C1 segment of cervical spinal cord (tissue), 14 donors: ENCODE data around the gene TEKT2.

ENCODE experiments used
- DNase-seq, 14 donors: peaks; one replicate each; lab custom pipeline; 2025; lab: John Stamatoyannopoulos, UW

The TEKT2 gene

GRCh38 chr1:36101546-36101945 is 17.7 kb downstream of the TEKT2 start:
- no peak for DNase-seq

- DNase-seq = no peak
Measured at GRCh38 chr1:36106269-36106668, 22.4 kb downstream of the TEKT2 start.

- DNase-seq = no peak
Measured at GRCh38 chr1:36107394-36107793, 23.5 kb downstream of the TEKT2 start.

GRCh38 chr1:36108314-36108713 is 24.4 kb downstream of the TEKT2 start:
- DNase-seq = no peak

- no peak for DNase-seq
Measured at GRCh38 chr1:36109041-36109679, 25.3 kb downstream of the TEKT2 start.

- no peak for DNase-seq
Measured at GRCh38 chr1:36111151-36111550, 27.3 kb downstream of the TEKT2 start.

GRCh38 chr1:36112823-36113222 is 28.9 kb downstream of the TEKT2 start:
- no peak for DNase-seq

GRCh38 chr1:36114371-36114770 is 30.5 kb downstream of the TEKT2 start:
- DNase-seq = no peak

GRCh38 chr1:36115200-36115669 is 31.3 kb downstream of the TEKT2 start:
- DNase-seq = peak in 10 of 14 donors; percentile 16 to 86 (median 37)

- DNase-seq = no peak
Measured at GRCh38 chr1:36115931-36116330, 32.0 kb downstream of the TEKT2 start.

GRCh38 chr1:36116901-36117300 is 33.0 kb downstream of the TEKT2 start:
- DNase-seq = peak in 3 of 14 donors; percentile 15 to 19 (median 16)

GRCh38 chr1:36118447-36119204 is 34.7 kb downstream of the TEKT2 start:
- no peak for DNase-seq

GRCh38 chr1:36119456-36119855 is 35.6 kb downstream of the TEKT2 start:
- DNase-seq = no peak

- no peak for DNase-seq
Measured at GRCh38 chr1:36122062-36123030, 38.5 kb downstream of the TEKT2 start.

GRCh38 chr1:36123356-36123755 is 39.5 kb downstream of the TEKT2 start:
- peak in 7 of 14 donors; percentile 19 to 43 (median 33) for DNase-seq

GRCh38 chr1:36124404-36125128 is 40.7 kb downstream of the TEKT2 start:
- no peak for DNase-seq

- peak in 3 of 14 donors; percentile 17 to 30 (median 18) for DNase-seq
Measured at GRCh38 chr1:36125129-36125991, 41.5 kb downstream of the TEKT2 start, which contains the start of gene COL8A2. COL8A2 (minus strand) TSS chr1:36125222; CDS start chr1:36100242, 24,980 bp downstream.

GRCh38 chr1:36126005-36126716 is 42.3 kb downstream of the TEKT2 start:
- DNase-seq = no peak

- no peak for DNase-seq
Measured at GRCh38 chr1:36126797-36127500, 43.1 kb downstream of the TEKT2 start.
